NCI-H526 treated with DMSO at 0.1 percent for 48 hours (cell line): ENCODE measurements around the gene ACIN1.
A peak's percentile ranks its signal among the peaks of the same experiment; 100 is the strongest.
"Not testable (repeated sequence)": the region's sequence is repeated elsewhere in the genome, so short reads cannot be mapped to it uniquely, and the experiment has no call there.

Experiments
- DNase-seq: peaks from one replicate; lab custom pipeline; 2025; lab: John Stamatoyannopoulos, UW

The ACIN1 gene

DNA sequence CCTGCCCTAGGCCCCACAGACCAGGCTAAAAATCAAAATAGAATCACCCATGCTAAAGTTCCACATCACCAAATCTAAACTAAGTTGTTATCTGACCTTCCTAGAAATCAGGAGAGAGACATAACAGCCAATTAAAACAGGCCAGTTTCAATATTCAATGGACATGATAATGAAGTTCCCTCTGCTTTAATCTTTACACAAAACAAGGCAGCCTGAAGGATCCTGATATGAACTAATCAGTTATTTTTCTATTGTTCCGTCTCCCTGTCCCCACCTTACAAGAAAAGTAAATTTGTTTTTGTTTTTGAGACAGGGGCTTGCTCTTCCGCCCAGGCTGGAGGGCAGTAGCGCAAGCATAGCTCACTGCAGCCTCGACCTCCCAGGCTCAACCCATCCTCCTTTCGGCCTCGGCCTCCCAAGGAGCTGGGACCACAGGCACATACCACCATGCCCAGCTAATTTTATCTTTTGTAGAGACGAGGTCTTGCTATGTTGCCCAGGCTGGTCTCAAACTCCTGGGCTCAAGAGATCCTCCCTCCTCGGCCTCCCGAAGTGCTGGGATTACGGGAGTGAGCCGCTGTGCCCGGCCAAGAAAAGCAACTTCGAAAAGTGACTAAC is 29.5 kb upstream of the ACIN1 start:
- DNase-seq, result no peak

DNA sequence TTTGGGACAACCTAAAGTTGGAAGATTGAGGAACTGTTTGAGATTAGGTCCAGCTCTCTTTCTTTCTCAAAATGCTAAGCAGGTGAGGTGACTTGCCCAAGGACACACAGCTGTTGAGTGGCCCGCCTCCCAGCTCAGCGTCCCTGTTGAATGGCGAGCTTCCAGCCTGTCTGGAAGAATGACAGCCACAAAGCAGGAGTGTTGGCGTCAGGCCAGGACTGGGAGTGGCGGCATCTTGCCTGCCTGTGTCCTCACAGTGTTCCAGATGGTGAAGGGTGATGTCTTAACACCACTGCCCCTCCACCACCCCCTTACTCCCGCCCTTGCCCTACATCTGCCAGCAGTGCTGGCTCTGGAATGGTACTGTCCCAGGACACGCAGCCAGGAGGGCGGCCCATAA is 28.5 kb upstream of the ACIN1 start:
- no peak for DNase-seq

DNA sequence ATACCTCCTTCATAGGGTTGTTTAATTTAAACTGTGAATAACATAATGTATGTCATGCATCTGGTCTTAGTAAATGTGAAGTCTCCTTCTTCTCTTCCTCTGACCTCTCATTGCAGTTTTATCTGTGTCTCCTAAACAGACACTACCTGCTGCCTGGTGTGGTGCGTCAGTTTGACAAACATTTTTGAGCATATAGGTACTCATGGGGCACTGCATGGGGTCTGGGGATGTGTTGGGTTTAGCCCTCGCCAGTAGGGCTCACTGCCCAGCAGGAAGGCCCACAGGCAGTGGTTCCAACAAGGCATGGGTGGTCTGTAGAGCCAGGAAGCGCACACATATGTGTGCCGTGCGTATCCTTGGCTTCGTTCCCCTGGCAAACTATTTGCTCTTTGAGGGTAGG is 27.1 kb upstream of the ACIN1 start:
- no peak for DNase-seq

DNA sequence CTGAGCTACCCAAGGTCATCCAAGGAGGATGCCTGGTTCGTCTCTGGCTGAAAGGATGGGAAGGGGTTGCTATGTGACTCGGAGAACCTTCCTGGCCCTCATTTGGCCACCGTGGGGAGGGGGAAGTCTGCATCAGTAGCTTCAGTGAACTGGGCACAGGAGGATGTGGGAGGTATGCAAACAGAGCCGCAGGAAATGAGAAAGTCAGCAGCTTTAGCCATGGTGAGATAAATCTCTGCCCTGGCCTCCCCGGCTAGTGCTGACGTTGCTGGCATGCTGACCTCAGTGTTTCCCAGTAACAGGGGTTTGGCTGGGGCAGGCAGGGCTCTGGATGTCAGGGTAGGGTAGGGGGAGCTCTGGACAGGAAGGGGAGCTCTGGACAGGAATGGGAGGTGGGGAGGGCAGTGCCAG is 26.4 kb upstream of the ACIN1 start:
- no peak for DNase-seq

DNA sequence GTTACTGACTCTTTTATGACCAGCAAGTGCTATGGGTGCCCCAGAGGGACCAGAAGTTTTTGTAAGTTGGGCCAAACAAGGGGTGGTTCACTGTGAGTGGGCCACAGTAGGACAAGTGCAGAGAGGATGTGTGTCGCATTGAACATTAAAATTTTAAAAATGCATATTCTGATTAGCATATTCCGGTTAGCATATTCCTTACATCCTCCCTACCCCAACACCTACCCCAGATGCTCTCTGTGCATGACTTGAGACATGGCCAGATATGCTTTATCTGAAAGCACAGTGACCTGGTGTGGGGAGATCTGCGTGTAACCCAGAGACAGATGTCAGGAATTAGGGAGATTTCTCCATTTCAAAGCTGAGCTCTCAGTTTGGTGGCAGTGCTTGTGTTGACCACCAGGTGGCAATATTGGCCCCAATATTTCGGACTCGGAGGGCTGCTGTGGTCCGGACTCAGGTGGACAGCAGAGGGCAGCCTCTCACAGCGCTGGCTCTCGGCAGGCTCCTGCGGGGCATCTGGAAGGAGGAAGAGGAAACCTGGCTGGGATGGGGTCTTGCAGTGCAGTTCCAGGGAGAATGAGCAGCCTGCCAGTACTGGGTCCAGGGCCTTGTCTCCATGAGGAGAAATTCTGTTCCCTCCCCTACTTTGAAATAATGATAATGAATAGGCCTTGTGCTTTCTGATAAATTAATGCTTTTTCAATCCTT is 25.8 kb upstream of the ACIN1 start:
- DNase-seq, result peak; percentile 48

DNA sequence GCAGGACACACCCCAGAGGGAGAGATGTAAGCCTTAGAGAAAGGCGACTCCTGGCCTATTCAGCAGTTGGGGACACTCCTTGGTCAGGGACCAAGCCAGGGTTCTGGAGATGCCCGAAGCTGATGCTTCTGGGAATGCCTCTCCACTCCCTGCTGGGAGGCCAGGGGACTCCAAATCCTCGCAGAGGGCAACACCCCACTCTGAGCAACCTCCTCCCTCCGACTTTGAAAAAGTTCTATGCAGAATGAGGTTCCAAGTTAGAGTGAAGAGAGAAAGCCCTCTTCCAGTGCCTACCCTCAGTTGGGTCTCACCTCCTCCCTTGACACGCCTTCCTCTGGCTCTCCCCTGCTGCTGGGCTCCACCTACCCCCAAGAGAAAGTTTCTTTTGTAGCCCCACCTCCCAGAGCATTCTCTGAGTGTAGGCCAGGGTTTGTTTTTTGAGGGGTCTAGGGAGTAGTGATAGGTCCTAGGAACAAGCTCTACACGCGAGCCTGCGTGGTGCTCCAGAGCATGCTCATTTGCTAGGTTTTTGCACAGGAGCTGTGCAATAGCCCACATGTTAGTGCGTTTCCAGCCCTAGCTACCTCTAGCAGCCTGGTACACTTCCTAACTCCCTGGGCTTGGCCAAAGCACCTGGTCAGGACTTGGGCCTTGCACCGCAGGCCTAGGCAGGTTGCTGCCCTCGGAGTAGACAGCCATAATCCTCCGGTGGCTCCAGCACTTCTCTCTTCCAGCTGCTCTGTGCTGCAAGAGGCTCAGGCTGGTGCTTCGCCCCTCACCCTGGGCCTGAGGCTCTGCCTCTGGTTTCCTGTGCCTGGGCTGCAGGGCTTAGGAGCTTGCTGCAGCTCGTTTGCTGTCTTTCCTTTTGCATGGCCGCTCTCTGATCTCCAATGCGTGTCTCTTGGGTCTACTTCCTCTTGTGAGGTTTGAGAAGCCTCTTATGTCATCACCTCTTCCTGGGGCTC is 24.7 kb upstream of the ACIN1 start:
- DNase-seq, result no peak

DNA sequence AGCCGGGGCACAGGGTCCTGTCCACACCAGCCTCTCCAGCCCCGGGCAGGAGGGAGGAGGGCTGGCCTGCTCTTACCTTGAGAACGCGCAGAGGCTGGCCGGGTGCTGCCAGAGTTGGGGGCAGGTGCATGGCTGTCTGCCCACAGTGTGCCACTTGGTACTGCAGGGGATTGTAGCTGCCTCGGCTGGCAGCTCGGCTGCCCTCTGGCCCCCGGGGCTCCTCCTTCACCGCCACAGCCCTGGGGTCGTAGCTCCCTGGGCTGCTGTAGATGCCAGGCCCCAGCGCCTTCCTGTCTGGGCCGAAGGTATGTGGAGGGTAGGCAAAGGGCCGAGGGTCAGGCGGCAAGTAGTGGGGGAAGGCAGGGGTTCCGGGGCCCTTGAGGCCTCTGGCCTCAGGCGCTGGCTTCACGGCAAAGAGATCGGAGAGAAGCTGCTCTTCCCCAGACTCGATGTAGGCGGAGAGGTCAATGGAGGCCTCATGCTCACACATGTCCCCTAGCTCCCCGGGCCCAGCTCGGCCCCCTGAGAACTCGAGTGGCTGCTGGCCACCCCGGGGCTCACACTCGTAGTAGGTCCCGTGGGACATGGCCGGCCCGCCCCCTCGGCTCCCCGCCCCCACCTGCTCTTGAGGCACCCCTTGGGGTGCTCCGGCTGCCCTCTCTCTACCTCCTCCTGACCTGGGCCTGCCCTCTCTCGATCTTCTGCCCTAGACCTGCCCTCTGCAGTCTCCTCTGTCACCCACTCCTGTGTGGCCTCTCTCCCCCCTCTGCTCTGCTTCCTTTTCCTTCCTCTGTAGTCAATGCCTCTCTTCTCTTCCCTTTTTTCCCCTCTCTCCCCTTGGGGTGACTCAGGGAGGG is 23.8 kb upstream of the ACIN1 start, which contains the start of gene CEBPE:
CEBPE (minus strand) TSS at position 750 of the 857 bp plus-strand sequence; CDS start at position 586, 164 bp downstream.
- DNase-seq, result no peak

DNA sequence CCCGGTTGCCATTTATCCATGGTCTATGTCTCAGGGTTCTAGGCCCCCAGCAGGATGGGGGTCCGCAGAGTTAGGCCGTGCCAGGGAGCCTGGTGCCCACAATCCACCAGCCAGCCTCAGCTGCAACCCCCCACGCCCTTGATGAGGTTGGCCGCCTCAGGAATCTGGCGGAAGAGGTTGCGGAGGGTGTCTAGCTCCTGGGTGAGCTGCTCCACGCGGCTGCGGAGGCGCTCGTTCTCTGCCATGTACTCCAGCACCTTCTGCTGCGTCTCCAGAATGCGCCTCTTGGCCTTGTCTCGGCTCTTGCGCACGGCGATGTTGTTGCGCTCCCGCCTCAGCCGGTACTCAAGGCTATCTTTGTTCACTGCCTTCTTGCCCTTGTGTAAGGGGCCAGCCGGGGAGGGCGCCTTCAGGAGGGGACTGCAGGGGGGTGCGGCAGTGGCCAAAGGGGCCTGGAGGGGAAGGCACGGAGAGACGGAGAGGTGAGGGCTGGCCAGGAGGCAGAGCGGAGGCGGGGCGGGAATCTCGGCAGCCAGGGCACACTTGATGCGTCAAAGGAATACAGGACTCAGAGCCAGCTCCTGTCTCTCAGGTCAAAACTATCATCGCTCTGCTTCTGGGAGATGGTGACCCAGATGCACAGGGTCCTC is 22.6 kb upstream of the ACIN1 start:
- no peak for DNase-seq

DNA sequence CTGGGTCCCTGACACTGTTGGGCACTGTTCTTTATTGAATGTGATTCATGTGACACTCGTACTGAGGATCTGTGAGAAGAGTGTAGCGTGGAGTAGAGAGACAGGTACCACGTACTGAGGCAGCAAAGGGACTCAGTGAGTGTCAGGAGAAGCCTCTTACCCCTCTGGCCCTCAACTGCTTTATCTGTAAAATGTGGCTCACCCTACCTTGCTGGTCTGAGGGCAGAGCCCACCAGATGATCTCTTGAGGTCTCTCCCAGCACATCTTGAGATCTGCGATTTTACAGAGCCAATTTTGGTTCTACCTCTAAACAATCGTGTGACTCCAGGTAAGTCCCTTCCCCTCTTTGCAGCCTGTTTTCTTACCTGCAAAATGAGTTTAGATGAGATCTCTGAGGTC is 21.0 kb upstream of the ACIN1 start:
- DNase-seq, result no peak

DNA sequence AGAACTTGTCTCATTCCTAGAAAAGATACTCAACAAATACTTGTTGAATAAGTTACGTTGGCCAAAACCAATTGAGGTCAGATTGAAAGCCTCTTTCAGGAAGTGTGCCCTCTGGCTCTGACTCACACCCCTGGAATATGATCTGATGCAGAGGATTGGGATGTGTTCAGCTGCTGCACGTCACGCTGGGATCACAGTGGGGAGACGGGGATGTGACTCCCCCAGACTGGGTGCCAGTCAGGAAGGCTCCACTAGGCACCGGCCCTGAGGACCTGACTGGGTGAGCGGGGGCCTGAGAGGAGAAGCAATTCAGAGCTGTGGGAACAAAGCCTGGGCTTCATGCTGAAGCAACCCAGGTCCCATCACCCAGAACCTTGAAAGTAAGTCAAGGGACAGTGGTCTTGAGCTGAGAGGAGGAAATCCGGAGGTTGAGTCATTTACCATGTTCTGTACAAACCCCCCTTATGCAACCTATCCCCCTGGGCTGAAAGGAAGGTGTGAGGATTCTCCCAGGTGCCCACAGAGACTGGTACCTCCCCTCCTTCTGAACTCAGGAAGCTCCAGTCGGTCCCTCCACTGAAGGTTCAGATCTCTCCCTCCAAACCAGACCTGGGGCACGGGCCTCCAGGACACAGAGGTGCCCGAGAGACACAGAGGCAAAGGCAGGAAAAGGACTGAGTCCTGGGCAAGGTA is 20.2 kb upstream of the ACIN1 start:
- no peak for DNase-seq

DNA sequence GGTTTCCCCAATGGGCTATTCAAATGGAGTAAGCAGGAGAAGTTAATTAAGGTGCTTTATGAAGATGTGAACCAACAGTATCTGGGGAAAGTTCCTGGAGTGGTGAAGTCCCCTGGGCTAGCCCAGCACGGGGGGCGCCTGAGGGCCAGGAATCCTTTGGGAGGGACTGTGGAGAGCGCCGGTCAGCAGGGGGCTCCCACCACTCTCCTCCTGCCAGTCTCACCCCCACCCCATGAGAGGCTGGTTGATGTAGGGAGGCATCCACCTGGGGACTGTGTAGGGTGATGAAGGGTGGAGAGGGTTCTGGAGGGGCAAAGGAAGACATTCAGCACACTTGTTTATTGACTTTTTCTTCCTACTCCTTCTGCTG is 19.7 kb upstream of the ACIN1 start:
- DNase-seq, result no peak

DNA sequence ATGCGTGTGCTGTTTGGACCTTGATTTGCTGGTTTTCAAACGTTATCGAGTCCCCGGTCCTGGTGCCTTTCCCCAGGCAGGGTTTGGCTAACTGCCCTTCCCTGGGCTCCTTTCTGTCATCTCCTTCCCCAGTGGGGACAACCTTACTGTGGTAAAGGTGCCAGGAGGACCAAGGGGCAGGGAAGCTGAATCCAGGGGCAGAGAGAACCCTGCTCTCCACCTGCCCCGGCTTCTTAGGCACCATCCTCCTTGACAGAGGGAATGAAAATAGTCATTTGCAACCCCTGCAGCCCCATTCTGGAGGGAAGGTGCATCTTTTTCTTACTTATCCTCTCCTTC is 19.2 kb upstream of the ACIN1 start:
- no peak for DNase-seq

DNA sequence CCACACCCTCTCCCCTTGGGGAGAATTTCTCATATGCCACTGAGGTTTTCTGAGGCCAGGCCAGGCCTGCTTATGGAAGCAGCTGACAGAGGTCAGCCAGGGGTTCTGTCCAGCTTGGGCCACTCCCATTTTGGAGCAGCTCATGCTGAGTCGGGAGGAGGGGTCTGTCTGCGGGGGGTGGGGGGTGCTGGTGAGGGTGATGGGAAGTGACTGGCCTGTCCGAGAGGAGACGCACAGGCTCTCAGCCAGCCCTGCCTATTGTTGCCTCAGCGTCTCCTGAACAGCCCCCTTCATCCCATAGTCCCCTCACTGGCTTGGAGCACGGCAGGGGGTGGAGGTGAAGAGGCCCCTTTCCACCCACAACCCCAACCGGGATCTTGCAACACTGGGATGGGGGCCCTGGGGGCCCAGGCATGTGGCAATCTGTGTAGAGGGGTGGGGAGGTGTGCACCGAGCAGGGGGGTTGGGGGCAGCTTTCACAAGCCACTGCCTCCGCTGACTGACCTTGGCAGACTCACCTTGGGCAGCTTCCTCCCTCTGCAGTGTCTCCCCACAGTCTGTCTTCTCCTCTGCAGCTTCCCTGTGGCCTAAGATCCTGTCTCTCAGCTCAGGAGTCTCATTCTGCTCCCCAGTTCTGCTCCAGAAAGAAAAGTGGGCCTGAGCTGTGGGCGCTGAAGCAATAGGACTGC is 18.6 kb upstream of the ACIN1 start:
- no peak for DNase-seq

DNA sequence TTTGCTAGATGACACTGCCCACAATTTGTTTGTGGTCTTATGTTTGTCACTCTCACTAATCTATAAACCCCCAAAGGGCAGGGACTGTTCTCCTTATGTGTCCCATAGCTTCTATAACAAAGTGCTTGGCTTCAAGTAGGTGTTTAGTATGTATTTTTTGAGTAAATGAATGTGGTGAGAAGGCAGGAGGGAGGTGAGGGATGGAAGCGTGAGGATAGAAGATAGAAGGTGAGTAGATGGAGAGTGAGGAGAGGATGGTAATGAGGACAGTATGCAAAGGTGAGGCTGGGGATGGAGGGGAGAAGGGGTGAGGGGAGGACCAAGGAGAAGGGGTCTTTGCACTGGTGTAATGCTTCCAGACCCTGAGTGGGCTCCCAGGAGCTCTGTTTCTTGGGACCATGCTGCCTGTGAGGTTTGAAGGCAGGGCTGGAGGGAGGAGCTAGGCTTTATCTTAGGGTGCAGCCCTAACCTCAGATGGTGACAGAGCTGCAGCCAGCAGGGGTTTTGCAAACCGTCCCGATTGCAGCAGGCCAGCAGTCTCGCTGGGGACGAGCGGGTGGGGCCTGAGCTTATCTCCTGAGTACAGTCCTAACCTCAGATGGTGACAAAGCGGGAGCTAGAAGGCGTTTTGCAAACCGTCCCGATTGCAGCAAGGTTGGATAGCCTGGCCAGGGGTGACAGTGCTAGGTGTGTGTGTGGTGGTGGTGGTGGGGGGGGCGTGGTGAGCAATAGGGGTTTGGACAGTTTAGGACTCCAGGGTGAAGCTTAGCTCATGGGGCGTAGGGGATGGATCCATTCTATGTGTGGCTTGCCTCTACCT is 17.6 kb upstream of the ACIN1 start:
- no peak for DNase-seq

DNA sequence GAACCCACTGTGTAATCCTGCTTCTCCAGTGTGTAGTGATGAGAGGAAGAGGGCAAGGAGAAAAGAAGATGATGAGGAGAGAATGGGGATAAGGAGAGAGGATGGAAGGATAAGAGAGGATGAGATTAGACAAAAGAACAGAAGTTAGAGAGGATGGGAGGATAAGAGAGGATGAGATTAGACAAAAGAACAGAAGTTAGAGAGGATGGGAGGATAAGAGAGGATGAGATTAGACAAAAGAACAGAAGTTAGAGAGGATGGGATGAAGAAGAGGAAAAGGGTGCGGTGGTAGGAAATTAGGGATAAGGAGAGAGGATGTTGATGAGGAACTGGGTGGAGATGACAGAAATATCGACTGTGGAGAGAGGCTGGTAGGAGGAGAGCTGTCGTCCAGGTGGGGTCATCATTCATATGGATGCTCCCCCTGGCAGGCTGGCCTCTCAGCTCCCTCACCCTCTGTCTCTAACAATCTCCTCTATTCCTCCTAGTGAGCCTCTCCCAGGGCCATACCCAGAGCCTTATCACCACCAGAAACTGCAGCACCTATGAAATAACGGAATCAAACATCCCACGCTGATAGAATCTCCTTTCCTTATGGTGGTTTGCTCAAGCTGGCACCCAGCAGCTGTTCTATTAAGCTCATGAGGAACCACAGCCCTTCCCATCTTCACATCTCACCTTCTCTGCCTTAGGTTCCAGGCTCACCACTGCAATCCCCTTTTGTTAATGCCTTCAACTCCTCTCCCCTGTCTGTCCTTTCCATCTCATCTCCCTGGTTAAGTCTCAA is 15.8 kb upstream of the ACIN1 start:
- no peak for DNase-seq

DNA sequence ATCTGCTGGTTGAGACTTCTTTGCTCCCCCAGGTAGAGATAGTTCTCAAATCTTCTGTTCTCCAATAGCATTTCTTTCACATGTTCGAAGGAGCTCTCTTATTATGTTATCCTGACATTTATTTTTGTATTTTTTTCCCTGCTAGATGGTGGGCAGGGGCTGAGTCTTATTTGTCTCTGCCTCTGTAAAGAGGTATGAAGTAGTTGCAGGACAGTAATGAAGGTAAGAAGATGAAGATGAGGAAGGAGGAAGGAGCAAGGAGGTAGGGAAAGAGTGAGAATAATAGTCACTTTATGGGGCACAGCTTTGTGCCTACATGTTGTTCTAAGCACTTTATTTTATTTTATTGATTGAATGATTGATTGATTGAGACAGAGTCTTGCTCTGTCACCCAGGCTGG is 14.8 kb upstream of the ACIN1 start:
- DNase-seq, result no peak

DNA sequence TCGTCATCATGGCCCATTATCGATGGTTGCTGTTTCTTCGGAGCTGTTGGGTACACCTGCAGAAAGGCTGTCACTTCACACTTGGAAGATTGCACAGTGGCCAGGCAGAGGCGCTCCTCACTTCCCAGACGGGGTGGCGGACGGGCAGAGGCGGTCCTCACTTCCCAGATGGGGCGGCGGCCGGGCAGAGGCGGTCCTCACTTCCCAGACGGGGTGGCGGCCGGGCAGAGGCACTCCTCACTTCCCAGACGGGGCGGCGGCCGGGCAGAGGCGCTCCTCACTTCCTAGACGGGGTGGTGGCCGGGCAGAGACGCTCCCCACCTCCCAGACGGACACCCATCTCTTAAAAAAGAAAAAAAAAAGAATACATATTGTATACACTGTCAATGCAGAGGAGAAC is 13.2 kb upstream of the ACIN1 start:
- not testable (repeated sequence) for DNase-seq

DNA sequence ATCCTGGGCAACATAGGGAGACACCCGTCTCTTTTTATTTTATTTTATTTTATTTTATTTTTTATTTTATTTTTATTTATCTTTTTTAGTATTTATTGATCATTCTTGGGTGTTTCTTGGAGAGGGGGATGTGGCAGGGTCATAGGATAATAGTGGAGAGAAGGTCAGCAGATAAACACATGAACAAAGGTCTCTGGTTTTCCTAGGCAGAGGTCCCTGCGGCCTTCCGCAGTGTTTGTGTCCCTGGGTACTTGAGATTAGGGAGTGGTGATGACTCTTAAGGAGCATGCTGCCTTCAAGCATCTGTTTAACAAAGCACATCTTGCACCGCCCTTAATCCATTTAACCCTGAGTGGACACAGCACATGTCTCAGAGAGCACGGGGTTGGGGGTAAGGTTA is 12.7 kb upstream of the ACIN1 start:
- DNase-seq, result not testable (repeated sequence)

DNA sequence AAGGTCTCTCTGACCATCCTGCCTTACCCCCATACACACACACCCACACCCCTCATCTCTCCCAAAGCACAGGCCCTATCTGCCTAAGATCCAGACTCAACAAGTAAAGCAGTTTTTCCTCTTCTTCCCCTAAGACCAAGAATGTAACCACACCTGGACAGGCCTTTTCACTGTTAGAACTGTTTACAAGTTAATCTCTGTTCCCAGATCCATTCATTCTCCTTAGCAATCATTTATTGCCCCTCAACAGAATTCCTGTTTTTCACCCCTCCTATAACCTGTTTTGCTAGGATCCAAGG is 11.8 kb upstream of the ACIN1 start:
- DNase-seq, result no peak
